ENCODE data around the gene HORMAD2.

GRCh38 chr22:30185549-30185948, 105.3 kb downstream of the HORMAD2 start:
- TF ChIP-seq SMAD2 (IDR thresholded peaks at IDR 0.05; ENCODE audit: low read depth, low read length), result no peak
- no peak for TF ChIP-seq SREBF2 (CRISPR knock-in tag; IDR thresholded peaks at IDR 0.05)
- no peak for TF ChIP-seq CTCF (IDR thresholded peaks at IDR 0.05 in 2 of 3, conservative IDR thresholded peaks at IDR 0.05 in 1 of 3; ENCODE audit: insufficient read depth in 2 of 3, low read depth in 1 of 3, low read length in 3 of 3)
- TF ChIP-seq CREB1 (IDR thresholded peaks at IDR 0.05), result no peak
- TF ChIP-seq CREB1 (CRISPR knock-in tag; IDR thresholded peaks at IDR 0.05), result no peak
- TF ChIP-seq TRIM28 (IDR thresholded peaks at IDR 0.05), result no peak
